ENCODE data around the gene NPPC.
"Not testable (repeated sequence)": the region's sequence is repeated elsewhere in the genome, so short reads cannot be mapped to it uniquely, and the experiment has no call there.

NPPC gene

DNA sequence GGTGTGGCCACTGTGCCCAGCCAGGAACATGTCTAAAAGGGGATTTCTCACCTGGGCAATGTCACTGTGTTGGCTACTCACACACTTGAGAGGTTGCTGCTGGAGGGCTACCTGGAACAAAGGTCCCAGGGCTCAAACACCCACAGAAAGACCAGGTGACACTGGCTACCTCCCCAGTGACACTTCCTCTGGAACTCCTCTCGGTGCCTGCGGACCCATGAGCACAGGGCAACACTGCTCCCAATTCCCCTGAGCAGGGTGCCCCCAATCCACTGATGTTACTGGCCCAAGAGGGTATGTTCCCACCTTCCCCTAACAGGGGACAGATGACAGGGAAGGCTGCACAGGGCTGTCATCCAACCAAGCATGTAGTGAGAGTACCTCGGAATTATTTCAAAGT is 5.8 kb downstream of the NPPC start:
- no peak for DNase-seq (ENCODE audit: low read depth)

GRCh38 chr2:231919341-231920035 is 6.7 kb downstream of the NPPC start:
- no peak for DNase-seq (ENCODE audit: low read depth)

DNA sequence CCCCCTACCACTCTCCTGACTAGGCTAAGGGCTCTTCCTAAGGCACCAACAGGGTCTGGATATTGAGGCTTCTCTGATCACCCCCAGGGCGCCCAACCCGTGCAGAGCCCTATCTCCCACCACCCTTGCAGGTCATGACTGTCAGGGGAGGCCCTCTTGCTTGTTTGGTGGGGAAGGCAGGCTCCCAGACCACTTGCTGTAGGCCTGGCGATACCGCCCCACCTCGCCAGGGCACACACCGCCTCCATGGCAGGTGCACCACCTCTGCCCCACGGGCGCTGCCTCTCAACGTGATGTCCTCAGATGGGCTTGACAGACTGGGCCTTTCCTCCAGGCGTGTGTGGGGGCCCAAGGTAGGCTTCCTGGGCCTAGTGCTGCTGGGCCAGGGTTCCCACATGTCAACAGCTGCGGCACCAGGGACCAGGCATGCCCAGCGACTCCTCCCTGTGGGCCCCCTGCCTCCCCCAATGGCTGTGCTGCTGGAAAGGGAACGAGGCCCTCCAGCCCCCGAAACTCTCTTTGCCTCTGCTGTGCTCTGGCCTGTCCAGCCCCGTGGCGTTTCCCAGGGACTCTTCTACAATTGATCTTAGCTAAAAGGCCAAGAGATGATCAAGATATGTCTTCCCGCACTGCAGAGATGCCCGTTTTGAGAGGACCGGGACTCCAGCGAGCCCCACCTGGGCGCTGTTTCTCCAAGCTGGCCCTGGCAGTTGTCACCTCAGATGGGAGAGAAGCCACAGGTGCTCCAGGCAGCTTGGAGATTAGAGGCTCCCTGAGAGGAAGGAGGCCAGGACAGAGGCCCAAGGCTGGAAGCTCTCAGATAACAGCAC is 7.5 kb downstream of the NPPC start:
- DNase-seq (ENCODE audit: low read depth), result no peak

- DNase-seq (ENCODE audit: low read depth), result no peak
These were observed 8.7 kb downstream of the NPPC start for GRCh38 chr2:231917280-231918066.

DNA sequence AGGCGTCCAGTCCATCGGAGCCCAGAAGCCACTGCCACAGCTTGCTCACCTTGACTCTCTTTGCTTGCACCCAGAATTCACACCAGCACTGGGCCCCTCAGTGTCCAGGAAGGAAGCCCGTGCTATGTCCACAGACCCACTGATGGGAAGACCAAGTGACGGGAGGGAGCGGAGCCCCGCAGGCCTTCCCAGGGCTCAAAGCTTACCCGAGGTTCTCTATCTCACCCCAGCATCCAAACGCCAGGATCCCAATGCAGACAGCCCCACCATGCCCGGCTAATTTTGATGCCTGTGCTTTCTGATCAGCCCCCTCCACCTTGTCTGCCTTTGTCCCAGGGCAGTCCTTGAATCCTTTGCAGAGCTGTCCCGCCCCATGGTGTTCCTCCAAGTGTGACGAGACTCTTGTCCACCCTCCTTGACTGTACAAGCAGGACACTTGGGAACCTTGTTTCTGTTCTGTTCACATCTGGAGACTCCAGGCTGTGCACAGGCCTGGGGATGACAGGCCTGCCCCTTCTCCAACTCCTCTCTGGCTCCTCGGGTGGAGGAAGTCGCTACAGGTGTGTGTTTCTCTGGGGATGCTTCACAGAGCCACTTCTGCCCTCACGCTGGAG is 12.0 kb downstream of the NPPC start:
- DNase-seq (ENCODE audit: low read depth), result no peak

GRCh38 chr2:231911381-231911780 is 14.8 kb downstream of the NPPC start:
- no peak for DNase-seq (ENCODE audit: low read depth)

DNA sequence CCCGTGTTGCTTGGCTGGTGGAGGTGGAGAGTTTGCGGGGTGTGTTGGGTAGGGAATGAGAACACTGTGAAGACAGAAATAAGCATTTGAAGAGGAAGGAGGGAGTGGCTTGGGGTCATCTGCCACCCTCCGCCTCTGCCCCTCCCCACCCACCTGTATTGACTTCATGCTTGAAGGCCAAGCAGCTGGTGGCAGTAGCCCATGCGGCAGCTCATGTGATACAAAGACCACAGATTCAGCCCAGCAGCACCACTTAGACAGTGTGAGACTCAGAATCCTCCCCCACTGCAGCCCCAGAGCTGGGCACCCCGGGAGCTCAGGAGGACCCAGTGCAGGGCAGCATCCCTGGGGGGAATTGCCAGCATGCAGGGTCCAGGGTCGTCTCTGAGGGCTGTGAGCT is 15.4 kb downstream of the NPPC start:
- DNase-seq (ENCODE audit: low read depth), result no peak

DNA sequence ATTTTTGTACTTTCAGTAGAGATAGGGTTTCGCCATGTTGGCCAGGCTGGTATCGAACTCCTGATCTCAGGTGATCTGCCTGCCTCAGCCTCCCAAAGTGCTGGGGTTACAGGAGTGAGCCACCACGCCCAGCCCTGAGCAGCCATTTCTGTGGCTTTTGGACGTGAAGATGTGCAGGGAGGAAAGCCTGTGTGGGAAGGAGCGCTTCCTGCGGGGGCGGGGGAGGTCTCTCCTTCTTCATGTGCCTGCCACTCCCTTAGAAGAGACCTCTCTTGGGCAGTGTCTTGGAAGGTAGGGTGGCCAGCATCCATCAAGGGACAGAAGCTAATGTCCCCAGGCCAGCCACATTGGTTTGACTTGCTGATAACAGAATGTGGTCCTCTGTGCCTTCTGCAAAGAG is 16.0 kb downstream of the NPPC start:
- DNase-seq (ENCODE audit: low read depth), result not testable (repeated sequence)

GRCh38 chr2:231909631-231910030 is 16.6 kb downstream of the NPPC start:
- no peak for DNase-seq (ENCODE audit: low read depth)

DNA sequence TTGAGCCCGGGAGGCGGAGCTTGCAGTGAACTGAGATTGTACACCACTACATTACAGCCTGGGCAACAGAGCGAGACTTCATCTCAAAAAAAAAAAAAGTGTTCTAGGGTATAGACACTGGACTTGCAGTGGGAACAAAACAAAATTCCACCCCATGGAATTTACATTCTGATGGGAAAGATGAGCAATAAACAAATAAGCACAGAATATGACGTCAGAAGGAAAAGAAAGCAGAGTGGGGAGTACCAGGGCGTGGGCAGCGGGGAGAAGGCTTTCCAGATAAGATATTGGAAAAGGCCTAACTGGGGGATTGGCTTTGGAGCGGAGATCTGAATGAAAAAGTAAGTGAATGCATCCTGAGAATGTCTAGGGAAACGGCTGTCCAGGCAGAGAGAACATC is 17.6 kb downstream of the NPPC start:
- no peak for DNase-seq (ENCODE audit: low read depth)

DNA sequence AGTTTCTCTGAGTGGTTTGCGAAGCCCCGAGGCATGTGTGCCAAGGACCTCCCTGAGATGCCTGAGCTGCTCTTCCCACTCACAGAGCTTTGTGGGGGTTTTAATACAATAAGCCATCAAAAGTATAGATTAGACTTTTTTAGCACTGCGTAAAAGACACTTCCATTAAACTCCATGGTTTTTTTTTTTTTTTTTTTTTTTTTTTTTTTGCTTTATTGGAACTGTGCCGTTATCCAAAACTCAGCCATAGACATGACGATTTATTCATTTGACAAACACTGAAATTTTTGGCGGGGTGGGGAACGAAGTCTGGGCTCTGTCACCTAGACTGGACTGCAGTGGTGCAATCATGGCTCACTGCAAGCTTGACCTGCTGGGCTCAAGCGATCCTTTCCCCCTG is 18.4 kb downstream of the NPPC start:
- DNase-seq (ENCODE audit: low read depth), result no peak

DNA sequence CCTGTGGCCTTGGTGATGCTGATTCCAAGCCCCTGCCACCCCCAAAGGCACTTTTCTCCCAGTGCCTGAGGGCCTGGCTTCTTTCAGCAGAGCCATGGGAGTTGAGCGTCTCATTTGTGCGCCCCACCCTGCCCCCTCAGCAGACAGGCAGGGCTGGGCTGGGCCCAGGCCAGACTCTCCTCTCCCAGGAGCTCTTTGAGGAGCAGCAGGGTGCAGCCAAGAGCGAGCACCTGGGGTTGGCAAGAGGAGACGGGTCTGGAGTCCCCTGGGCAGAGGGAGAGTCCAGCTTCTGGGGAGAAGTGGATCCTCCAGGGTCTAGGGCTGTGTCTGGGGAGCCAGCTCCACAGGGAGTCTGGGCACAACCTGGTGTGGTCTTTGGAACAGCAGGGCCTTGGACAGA is 21.2 kb downstream of the NPPC start:
- no peak for DNase-seq (ENCODE audit: low read depth)

DNA sequence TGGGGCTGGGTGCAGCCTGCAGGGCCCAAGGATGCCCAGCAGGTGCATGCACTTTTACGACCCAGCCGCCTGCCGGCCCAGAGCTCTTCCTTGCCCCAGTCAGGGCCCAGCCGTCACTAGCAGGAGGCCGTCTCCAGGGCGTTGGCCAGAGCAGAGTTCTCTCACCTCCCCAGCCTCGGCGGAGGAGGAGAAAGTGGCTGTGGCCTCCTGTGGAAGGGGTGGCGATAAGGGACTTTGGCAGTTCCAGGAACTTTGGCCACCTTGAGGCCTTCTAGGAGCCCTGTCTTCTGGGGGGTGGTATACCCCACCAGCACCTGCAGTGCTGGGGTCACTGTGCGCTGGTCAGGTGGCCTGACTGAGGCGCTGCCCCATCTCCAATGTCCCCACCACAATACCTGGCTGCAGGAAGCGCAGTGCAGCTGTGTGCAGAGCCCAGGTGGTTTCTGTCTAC is 22.0 kb downstream of the NPPC start:
- DNase-seq (ENCODE audit: low read depth), result no peak

DNA sequence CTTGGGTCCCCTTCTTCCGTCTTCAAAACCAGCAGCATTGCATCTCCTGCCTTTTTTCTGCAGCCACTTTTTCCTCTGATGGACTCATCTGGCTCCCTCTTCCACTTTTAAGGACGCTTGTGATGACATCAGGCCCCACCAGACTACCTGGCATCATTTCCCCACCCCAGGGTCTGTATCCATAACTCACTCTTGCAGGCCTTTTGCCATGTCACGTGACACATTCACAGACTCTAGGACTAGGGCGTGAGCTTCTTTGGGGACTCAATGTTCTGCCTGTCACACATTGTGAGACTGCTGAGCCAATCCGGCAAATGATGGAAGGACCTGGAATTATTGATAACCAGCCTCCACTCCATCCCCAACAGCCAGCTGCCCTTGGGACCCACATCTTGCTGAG is 23.6 kb downstream of the NPPC start:
- DNase-seq (ENCODE audit: low read depth), result no peak

DNA sequence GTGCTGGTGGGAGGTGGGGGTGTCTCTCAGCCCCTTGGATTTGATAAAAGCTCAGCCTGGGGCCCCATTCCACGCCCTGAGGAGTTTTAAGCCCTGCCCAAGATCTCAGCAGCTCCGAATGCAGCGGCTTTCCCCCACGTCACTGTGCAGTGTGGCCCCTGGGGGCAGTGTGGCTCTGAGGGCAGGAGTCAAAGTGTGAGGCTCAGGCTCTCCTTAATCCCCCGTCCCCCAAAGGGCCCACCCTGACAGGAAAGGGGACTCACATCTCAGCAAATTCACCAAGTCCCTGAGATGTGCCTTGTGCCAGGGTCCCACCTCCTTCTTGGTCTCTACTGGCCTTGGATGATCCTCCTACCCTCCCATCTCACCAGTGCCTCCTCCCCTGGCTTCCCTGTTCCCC is 25.2 kb downstream of the NPPC start:
- DNase-seq (ENCODE audit: low read depth), result no peak

DNA sequence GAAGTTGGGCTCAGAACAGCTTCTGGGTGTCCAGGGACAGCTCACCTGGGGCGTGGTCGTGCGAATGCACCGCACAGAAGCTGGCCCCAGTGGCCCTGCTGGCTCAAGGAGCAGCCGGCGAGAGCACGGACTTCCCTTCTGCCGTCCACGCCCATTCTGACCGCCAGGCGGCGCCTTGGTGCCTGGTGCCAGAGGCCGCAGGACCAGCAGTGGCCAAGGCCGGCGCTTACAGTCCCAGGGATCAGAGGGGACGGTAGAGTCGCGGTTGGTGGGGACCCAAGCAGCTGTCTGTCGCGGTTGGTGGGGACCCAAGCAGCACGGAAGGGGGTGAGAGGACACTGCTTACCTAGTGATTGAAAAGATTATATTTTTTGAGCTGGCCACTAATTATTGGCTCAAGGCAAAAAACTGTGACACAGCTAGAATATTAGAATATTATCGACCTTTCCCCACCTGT is 25.7 kb downstream of the NPPC start:
- DNase-seq (ENCODE audit: low read depth), result no peak

DNA sequence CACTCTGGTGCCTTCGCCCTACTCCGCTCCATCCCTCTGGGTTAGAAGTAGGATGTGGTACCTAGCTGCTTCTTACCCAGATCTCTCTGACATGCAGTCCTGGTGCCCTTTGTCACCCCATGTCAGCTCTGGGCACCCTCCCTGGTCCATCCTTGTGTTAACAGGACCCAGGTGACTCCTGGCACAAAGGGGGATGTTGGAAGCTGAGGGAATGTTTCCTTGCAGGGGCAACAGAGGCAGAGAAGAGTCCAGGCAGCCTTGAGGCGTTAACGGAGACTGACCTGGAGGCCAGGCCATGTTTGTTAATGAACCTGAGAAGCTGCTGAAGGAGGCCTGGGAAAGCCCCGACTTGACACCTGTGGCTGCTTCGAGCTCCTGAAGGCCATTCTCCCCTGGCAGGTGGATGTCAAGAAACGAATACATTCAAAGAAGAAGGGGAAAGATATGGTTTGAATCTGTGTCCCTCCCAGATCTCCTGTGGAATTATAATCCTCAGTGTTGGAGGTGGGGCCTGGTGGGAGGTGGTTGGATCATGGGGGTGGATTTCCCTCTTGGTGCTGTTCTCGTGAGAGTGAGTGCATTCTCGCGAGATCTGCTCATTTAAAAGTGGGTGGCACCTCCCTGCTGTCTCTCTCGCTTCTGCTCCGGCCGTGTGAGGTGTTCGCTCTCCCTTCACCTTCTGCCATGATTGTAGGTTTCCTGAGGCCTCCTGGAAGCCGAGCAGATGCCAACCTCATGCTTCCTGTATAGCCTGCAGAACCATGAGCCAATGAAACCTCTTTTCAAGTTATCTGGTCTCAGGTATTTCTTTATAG is 31.4 kb downstream of the NPPC start:
- DNase-seq (ENCODE audit: low read depth), result no peak

DNA sequence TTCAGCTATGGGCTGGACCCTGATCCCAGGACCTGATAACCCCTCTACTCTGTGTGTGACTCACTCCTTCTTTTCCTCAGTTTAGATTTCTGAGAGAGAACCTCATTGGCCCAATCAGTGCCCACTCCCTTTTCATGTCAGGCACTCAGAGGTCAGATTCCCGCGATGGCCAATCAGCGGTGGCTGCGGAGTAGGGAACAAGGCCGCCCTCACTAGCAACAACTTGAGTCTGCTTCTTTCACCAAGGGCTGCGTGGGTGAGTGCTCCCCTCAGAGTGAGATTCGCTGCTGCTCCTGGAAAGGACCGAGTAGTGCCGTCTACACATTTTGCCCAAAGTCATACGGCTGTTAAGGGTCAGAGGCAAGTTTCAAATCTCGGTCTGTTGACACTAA is 34.7 kb downstream of the NPPC start:
- no peak for DNase-seq (ENCODE audit: low read depth)

DNA sequence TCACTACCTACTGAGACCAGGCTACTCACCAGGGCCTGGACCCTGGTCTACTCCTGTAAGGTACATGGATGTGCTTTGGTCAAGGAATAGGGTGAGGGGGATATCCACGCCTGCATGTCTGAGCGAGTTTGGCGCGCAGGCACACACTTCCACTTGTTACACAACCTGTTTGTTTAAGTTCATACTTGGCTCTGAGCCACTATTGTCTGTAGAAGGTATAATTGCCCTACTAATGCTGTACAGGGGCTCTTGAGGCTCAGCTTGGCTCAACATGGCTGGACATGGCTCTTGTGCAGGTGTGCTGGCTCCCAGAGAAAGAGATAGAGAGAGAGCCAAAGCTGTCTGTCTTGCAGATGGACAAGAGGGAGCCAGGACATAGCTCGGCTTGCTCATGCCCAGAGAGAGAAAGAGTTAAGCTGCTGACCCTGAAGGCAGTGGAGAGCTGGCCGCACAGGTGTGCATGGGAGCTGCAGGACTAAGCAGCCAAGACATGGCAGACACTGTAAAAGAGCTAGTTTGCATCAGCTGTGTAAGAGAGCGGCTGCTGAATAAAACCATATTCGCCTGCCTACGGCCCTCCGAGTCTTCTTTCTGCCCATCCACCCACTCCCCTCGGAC is 35.2 kb downstream of the NPPC start:
- DNase-seq (ENCODE audit: low read depth), result no peak

GRCh38 chr2:231887756-231888155 is 38.4 kb downstream of the NPPC start:
- no peak for DNase-seq (ENCODE audit: low read depth)

DNA sequence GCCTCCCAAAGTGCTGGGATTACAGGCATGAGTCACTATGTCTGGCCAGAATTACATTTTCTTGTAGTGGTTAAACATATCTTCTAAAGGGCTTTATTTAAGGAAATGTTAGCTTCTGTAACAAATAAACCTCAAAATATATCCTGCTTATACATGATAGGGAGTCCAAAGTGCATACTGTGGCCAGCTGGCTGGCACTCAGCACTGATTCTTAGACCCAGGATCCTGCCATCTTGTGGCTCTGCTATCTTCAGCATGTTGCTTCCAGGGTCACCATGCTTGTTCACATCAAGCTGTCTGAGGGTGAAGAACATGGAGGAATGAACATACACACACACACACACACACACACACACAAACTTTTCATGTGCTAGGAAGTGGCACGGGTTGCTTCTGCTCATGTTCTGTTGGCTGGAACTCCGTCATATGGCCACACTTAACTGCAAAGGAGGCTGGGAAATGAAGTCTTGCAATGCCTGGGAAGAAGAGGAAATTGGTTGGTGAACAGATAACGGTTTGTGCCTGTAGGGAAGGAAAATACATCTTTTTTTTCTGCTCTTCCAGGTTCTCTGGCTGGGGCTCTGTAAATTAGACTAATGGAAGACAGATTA is 40.0 kb downstream of the NPPC start:
- no peak for DNase-seq (ENCODE audit: low read depth)

Data from HS-5 (cell line).